Measurements from ENCODE around the gene FMN2. TPM values are rescaled to one million over a fixed set of nuclear protein-coding genes. Genes with fewer than 3 reads are reported as not detected.

FMN2 gene
- 2.0 TPM for polyA plus RNA-seq (2013, experiment 1 of 2)
- 1.9 TPM for polyA plus RNA-seq (2013, experiment 2 of 2)

DNA sequence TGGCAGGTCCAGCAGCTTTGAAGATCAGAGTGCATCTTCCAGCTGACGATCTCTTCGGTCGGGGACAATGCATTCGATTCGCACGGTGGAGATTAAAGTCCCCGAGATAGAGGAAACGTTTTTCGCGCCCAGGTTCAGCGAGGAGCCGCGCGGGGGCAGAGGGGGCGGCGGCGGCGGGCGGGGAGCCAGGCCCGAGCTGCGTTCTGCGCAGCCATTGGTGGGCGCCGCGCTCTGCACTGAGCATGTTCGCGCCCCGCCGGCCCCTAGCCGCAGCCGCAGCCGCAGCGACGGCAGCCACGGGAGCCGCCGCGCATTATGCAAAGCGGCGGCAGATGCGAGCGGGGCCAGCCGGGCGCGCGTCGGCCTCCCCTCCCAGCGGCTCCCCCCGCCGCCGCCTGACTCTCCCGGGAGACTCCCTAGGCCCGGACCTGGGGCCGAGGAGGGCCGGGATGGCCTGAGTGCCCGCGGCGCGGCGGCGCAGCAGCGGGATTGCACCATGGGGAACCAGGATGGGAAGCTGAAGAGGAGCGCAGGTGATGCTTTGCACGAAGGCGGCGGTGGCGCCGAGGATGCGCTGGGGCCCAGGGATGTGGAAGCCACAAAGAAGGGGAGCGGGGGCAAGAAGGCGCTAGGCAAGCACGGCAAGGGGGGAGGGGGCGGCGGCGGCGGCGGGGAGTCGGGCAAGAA is at the start of gene FMN2:
TSS of gene FMN2 (plus strand) at position 270 of the 687 bp plus-strand sequence. CDS start at position 497, 227 bp downstream.
- WGBS (ENCODE audit: extremely low coverage, insufficient coverage, low lambda C conversion rate): no CpG with 5 or more reads among the region's 78 CpGs
- no peak within 1 kb of the TSS for H2BK120ac ChIP-seq (ENCODE audit: low read depth, low read length)

DNA sequence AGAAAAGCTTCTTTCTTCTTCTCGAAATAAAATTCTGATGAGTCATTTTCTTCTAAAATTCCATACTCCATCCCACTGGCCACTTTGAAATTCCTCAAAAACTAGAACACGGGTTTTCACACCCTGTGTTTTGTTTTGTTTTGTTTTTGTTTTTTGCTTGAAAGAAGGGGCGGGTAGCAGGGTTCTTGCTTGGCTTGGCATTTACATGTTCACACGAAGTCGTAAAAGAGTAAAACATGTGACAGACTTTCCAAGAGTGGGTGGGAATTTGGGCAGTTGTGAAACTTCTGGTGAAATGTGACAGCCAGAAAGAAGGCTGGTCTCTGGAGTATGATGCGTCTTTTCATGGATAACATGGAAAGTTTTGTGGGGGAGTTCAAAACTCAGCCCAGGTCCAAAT is 47.1 kb upstream of the FMN2 start:
- WGBS (ENCODE audit: extremely low coverage, insufficient coverage, low lambda C conversion rate): no CpG with 5 or more reads among the region's 6 CpGs
- no peak overlapping the region for H3K27ac ChIP-seq (ENCODE audit: low read depth, low read length)

More for the DNA sequence above, at the start of gene FMN2:
- peak within 1 kb of the TSS; percentile 80 for H3K56ac ChIP-seq (ENCODE audit: low read length)
- H3K36me3 ChIP-seq (ENCODE audit: control insufficient read depth, insufficient read depth, low read length): no peaks in the 10 kb centered on the region
- H3K9ac ChIP-seq (ENCODE audit: low read length): peak within 1 kb of the TSS; percentile 73
- peak within 1 kb of the TSS; percentile 15 for H3K18ac ChIP-seq (ENCODE audit: low read length)
- DNase-seq: peak; percentile 76
- no peak within 1 kb of the TSS for H4K8ac ChIP-seq (ENCODE audit: low read depth, low read length)
- H2BK15ac ChIP-seq (replicated peaks; ENCODE audit: low read depth): no peak within 1 kb of the TSS
- no peak within 1 kb of the TSS for H3K27ac ChIP-seq (ENCODE audit: low read depth, low read length)
- H3K79me2 ChIP-seq (ENCODE audit: control insufficient read depth, insufficient read depth, low read length): no peaks in the 10 kb centered on the region
- no peak within 1 kb of the TSS for H2BK5ac ChIP-seq (ENCODE audit: low read length)
- H3K27me3 ChIP-seq (ENCODE audit: insufficient read depth, low read length, poor library complexity): no peaks in the 10 kb centered on the region
- H2AK5ac ChIP-seq (ENCODE audit: low read length): no peak within 1 kb of the TSS
- H3K4me2 ChIP-seq (ENCODE audit: low read length): peak within 1 kb of the TSS; percentile 61
- H3K23ac ChIP-seq (ENCODE audit: low read length): no peak within 1 kb of the TSS
- no peak within 1 kb of the TSS for H3K4ac ChIP-seq (ENCODE audit: low read depth, low read length)
- H3K79me1 ChIP-seq (ENCODE audit: low read length): peaks cover 2% of the 10 kb centered on the region
- peak within 1 kb of the TSS; percentile 51 for H3K4me3 ChIP-seq (ENCODE audit: low read length)
- peaks cover 4% of the 10 kb centered on the region for H3K4me1 ChIP-seq (ENCODE audit: control insufficient read depth, low read depth, low read length)
- H4K5ac ChIP-seq (ENCODE audit: low read length): no peak within 1 kb of the TSS

GRCh38 chr1:240046000-240046399 is 45.7 kb upstream of the FMN2 start:
- Histone ChIP-seq H3K36me3 (ENCODE audit: control insufficient read depth, insufficient read depth, low read length) (no peaks in the 10 kb centered on the region), H2AK5ac (ENCODE audit: low read length) (no peak overlapping the region), H3K79me1 (ENCODE audit: low read length) (no peaks in the 10 kb centered on the region), H3K4ac (ENCODE audit: low read depth, low read length) (no peak overlapping the region), H3K23ac (ENCODE audit: low read length) (no peak overlapping the region), H2BK5ac (ENCODE audit: low read length) (no peak overlapping the region), H3K4me1 (ENCODE audit: control insufficient read depth, low read depth, low read length) (no peaks in the 10 kb centered on the region), H3K27ac (ENCODE audit: low read depth, low read length) (no peak overlapping the region), H2BK15ac (replicated peaks; ENCODE audit: low read depth) (no peak overlapping the region), H3K27me3 (ENCODE audit: insufficient read depth, low read length, poor library complexity) (no peaks in the 10 kb centered on the region), H2BK120ac (ENCODE audit: low read depth, low read length) (no peak overlapping the region), H3K4me2 (ENCODE audit: low read length) (no peak overlapping the region), H3K79me2 (ENCODE audit: control insufficient read depth, insufficient read depth, low read length) (no peaks in the 10 kb centered on the region), H3K18ac (ENCODE audit: low read length) (no peak overlapping the region), H4K5ac (ENCODE audit: low read length) (no peak overlapping the region), H3K56ac (ENCODE audit: low read length) (no peak overlapping the region), H3K9ac (ENCODE audit: low read length) (no peak overlapping the region), H4K8ac (ENCODE audit: low read depth, low read length) (no peak overlapping the region), H3K4me3 (ENCODE audit: low read length) (no peak overlapping the region)
- WGBS (ENCODE audit: extremely low coverage, insufficient coverage, low lambda C conversion rate): 100% methylated on average over 1 of the region's 8 CpGs
- no peak for DNase-seq

More for the DNA sequence above, 47.1 kb upstream of the FMN2 start:
- H3K4me2 ChIP-seq (ENCODE audit: low read length): no peak overlapping the region
- H3K9ac ChIP-seq (ENCODE audit: low read length): no peak overlapping the region
- H2BK120ac ChIP-seq (ENCODE audit: low read depth, low read length): no peak overlapping the region
- H3K27me3 ChIP-seq (ENCODE audit: insufficient read depth, low read length, poor library complexity): no peaks in the 10 kb centered on the region
- H2BK5ac ChIP-seq (ENCODE audit: low read length): no peak overlapping the region
- no peak overlapping the region for H3K23ac ChIP-seq (ENCODE audit: low read length)
- H3K4me1 ChIP-seq (ENCODE audit: control insufficient read depth, low read depth, low read length): no peaks in the 10 kb centered on the region
- H3K4ac ChIP-seq (ENCODE audit: low read depth, low read length): no peak overlapping the region
- no peak overlapping the region for H2BK15ac ChIP-seq (replicated peaks; ENCODE audit: low read depth)
- H3K4me3 ChIP-seq (ENCODE audit: low read length): no peak overlapping the region
- H3K79me1 ChIP-seq (ENCODE audit: low read length): no peaks in the 10 kb centered on the region
- no peaks in the 10 kb centered on the region for H3K36me3 ChIP-seq (ENCODE audit: control insufficient read depth, insufficient read depth, low read length)
- DNase-seq: peak; percentile 13
- H2AK5ac ChIP-seq (ENCODE audit: low read length): no peak overlapping the region
- H4K5ac ChIP-seq (ENCODE audit: low read length): no peak overlapping the region
- no peak overlapping the region for H3K56ac ChIP-seq (ENCODE audit: low read length)
- no peaks in the 10 kb centered on the region for H3K79me2 ChIP-seq (ENCODE audit: control insufficient read depth, insufficient read depth, low read length)
- no peak overlapping the region for H3K18ac ChIP-seq (ENCODE audit: low read length)
- no peak overlapping the region for H4K8ac ChIP-seq (ENCODE audit: low read depth, low read length)

DNA sequence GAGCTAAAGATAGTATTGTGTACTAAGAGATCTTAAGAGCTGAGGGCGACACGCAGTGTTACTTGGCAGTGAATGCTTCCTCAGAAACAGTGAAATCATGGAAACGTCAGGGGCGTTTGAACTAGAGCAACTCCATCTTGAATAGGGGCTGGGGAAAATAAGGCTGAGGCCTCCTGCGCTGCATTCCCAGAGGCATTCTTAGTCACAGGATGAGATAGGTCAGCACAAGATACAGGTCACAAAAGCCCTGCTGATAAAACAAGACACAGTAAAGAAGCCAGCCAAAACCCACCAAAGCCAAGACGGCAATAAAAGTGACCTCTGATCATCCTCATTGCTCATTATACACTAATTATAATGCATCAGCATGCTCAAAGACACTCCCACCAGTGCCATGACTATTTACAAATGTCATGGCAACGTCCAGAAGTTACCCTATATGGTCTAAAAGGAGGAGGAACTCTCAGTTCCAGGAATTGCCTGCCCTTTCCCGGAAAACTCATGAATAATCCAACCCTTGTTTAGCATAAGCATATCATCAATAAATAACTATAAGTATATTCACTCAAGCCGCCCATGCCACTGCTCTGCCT is 37.5 kb upstream of the FMN2 start:
- H3K36me3 ChIP-seq (ENCODE audit: control insufficient read depth, insufficient read depth, low read length): no peaks in the 10 kb centered on the region
- no peak overlapping the region for H2BK120ac ChIP-seq (ENCODE audit: low read depth, low read length)
- H3K27me3 ChIP-seq (ENCODE audit: insufficient read depth, low read length, poor library complexity): no peaks in the 10 kb centered on the region
- no peak overlapping the region for H2BK15ac ChIP-seq (replicated peaks; ENCODE audit: low read depth)
- peaks cover 4% of the 10 kb centered on the region for H3K4me1 ChIP-seq (ENCODE audit: control insufficient read depth, low read depth, low read length)
- H4K8ac ChIP-seq (ENCODE audit: low read depth, low read length): no peak overlapping the region
- no peak overlapping the region for H2BK5ac ChIP-seq (ENCODE audit: low read length)
- no peak overlapping the region for H3K18ac ChIP-seq (ENCODE audit: low read length)
- H3K4me2 ChIP-seq (ENCODE audit: low read length): no peak overlapping the region
- no peak for DNase-seq
- no peaks in the 10 kb centered on the region for H3K79me2 ChIP-seq (ENCODE audit: control insufficient read depth, insufficient read depth, low read length)
- no peak overlapping the region for H3K4me3 ChIP-seq (ENCODE audit: low read length)
- no peak overlapping the region for H3K9ac ChIP-seq (ENCODE audit: low read length)
- no peak overlapping the region for H4K5ac ChIP-seq (ENCODE audit: low read length)
- no peak overlapping the region for H3K27ac ChIP-seq (ENCODE audit: low read depth, low read length)
- H3K4ac ChIP-seq (ENCODE audit: low read depth, low read length): no peak overlapping the region
- no peak overlapping the region for H3K56ac ChIP-seq (ENCODE audit: low read length)
- no peak overlapping the region for H2AK5ac ChIP-seq (ENCODE audit: low read length)
- no peak overlapping the region for H3K23ac ChIP-seq (ENCODE audit: low read length)
- no peaks in the 10 kb centered on the region for H3K79me1 ChIP-seq (ENCODE audit: low read length)
- WGBS (ENCODE audit: extremely low coverage, insufficient coverage, low lambda C conversion rate): no CpG with 5 or more reads among the region's 9 CpGs

DNA sequence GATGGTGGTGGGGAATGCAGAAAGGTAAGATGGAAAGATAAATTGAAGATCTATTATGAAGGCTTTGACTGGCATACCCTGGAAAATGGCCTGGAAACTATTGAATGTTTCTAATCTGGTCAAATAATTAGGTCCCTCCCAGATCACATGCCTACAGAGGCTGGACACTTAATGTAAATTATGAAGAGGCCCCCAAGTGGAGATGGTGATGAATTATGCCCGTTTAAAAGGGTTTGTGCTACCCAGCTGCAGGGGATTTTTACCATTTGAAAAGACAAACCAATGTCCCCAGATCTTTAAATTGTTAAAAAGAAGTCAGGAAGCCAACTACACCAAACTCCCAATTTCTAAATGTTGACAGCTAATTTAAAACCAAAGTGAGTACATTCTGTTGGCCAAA is 35.7 kb upstream of the FMN2 start:
- Histone ChIP-seq H2BK15ac (replicated peaks; ENCODE audit: low read depth) (no peak overlapping the region), H3K79me1 (ENCODE audit: low read length) (no peaks in the 10 kb centered on the region), H3K79me2 (ENCODE audit: control insufficient read depth, insufficient read depth, low read length) (no peaks in the 10 kb centered on the region), H3K4me3 (ENCODE audit: low read length) (no peak overlapping the region), H3K9ac (ENCODE audit: low read length) (no peak overlapping the region), H4K5ac (ENCODE audit: low read length) (no peak overlapping the region), H3K18ac (ENCODE audit: low read length) (no peak overlapping the region), H3K27ac (ENCODE audit: low read depth, low read length) (no peak overlapping the region), H2AK5ac (ENCODE audit: low read length) (no peak overlapping the region), H2BK120ac (ENCODE audit: low read depth, low read length) (no peak overlapping the region), H3K23ac (ENCODE audit: low read length) (no peak overlapping the region), H3K27me3 (ENCODE audit: insufficient read depth, low read length, poor library complexity) (no peaks in the 10 kb centered on the region), H4K8ac (ENCODE audit: low read depth, low read length) (no peak overlapping the region), H3K36me3 (ENCODE audit: control insufficient read depth, insufficient read depth, low read length) (no peaks in the 10 kb centered on the region), H2BK5ac (ENCODE audit: low read length) (no peak overlapping the region), H3K56ac (ENCODE audit: low read length) (no peak overlapping the region), H3K4me2 (ENCODE audit: low read length) (no peak overlapping the region), H3K4me1 (ENCODE audit: control insufficient read depth, low read depth, low read length) (peaks cover 4% of the 10 kb centered on the region), H3K4ac (ENCODE audit: low read depth, low read length) (no peak overlapping the region)
- DNase-seq: no peak
- WGBS (ENCODE audit: extremely low coverage, insufficient coverage, low lambda C conversion rate): no CpG with 5 or more reads among the region's 1 CpG

Data from mesendoderm (in vitro differentiated cells).